Testis (tissue), 3 donors: ENCODE measurements around the gene SMARCA1. TPM values are rescaled to one million over a fixed set of nuclear protein-coding genes. Genes with fewer than 3 reads are reported as not detected.

Experiments
- DNase-seq: peaks from one replicate; pipeline ENCODE4 v3.0.0-alpha.2; 2019
- H3K27ac ChIP-seq, 2 donors: fragments of 200-600 bp; sonication (generic); one replicate each; pipeline ENCODE4 v1.5.1; 2019
- H3K27me3 ChIP-seq: fragments of 200-600 bp; sonication (generic); one replicate; pipeline ENCODE4 v1.5.1; 2019
- H3K36me3 ChIP-seq: fragments of 200-600 bp; sonication (generic); one replicate; pipeline ENCODE4 v1.5.1; 2017; ENCODE audit warnings: low read depth; ENCODE audit errors: missing control alignments
- H3K4me1 ChIP-seq: fragments of 200-600 bp; sonication (generic); one replicate; pipeline ENCODE4 v1.5.1; 2019
- H3K4me3 ChIP-seq, 2 donors: fragments of 200-600 bp; sonication (generic); one replicate each; pipeline ENCODE4 v1.5.1; 2017 to 2019
- H3K9me3 ChIP-seq: fragments of 200-600 bp; sonication (generic); one replicate; pipeline ENCODE4 v1.5.1; 2017
- POLR2A ChIP-seq: fragments of 450-650 bp; IDR thresholded peaks from one replicate; pipeline ENCODE4 v1.6.1; 2017; ENCODE audit warnings: antibody characterized with exemption, mild to moderate bottlenecking, moderate library complexity
- WGBS, 2 donors: methylation state at CpG; one replicate each; pipeline ENCODE4 v1.1.5; 2018; 5-methylcytosine and 5-hydroxymethylcytosine counted together
- intact Hi-C: fragments of 100-400 bp; cut with DNase I; formaldehyde crosslinking; loops from one replicate; pipeline ENCODE4 v1.15.1; 2023; ENCODE audit warnings: low total_unique reads
- polyA plus RNA-seq: library from polyadenylated mRNA; stranded (reverse); fragments of 350-450 nt; fragmentation: Illumina TruSeq; extraction: RNeasy Lipid Tissue Mini Kit (QIAGEN cat#74804); gene quantifications from one replicate; pipeline ENCODE4 v1.2.3, GENCODE V29; 2014; ENCODE audit warnings: low read depth, low replicate concordance; ENCODE audit not compliant: insufficient read depth
- total RNA-seq, 2 donors: library from RNA; depleted of rRNA; stranded (reverse); fragments of >200 nt; gene quantifications; one replicate each; pipeline ENCODE4 v1.2.3, GENCODE V29; 2016
- TF ChIP-seq, protein P1 (sequence below), 3 experiments: fragments of 450-650 bp in 2 of 3; fragments of 200-600 bp in 1 of 3; sonication (generic) in 1 of 3; IDR thresholded peaks; one replicate each; pipeline ENCODE4 v1.5.1; 2016 to 2019; ENCODE audit warnings: antibody characterized with exemption in 3 of 3, mild to moderate bottlenecking in 2 of 3, moderate library complexity in 1 of 3

Gene SMARCA1
- total and polyA plus RNA-seq, 3 donors from 2014 or later, result 79.2 to 208 (median 190) TPM

- no peaks in the 10 kb centered on the region for H3K9me3 ChIP-seq
- 77 to 85% methylated on average over 3 of the region's 3 CpGs for WGBS, 2 donors
- no peaks in the 10 kb centered on the region for H3K27me3 ChIP-seq
- intact Hi-C loops, result no loop called here
- H3K4me3 ChIP-seq, result no peak overlapping the region
- DNase-seq, result no peak
- no peak for TF ChIP-seq POLR2A
- TF ChIP-seq, protein P1, sequence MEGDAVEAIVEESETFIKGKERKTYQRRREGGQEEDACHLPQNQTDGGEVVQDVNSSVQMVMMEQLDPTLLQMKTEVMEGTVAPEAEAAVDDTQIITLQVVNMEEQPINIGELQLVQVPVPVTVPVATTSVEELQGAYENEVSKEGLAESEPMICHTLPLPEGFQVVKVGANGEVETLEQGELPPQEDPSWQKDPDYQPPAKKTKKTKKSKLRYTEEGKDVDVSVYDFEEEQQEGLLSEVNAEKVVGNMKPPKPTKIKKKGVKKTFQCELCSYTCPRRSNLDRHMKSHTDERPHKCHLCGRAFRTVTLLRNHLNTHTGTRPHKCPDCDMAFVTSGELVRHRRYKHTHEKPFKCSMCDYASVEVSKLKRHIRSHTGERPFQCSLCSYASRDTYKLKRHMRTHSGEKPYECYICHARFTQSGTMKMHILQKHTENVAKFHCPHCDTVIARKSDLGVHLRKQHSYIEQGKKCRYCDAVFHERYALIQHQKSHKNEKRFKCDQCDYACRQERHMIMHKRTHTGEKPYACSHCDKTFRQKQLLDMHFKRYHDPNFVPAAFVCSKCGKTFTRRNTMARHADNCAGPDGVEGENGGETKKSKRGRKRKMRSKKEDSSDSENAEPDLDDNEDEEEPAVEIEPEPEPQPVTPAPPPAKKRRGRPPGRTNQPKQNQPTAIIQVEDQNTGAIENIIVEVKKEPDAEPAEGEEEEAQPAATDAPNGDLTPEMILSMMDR (IDR thresholded peaks at IDR 0.05), result no peak
- H3K36me3 ChIP-seq, result no peaks in the 10 kb centered on the region
- H3K4me1 ChIP-seq, result no peaks in the 10 kb centered on the region
- H3K27ac ChIP-seq, result no peak overlapping the region
Observed at GRCh38 chrX:129524250-129524850, 1.1 kb upstream of the SMARCA1 start.

DNA sequence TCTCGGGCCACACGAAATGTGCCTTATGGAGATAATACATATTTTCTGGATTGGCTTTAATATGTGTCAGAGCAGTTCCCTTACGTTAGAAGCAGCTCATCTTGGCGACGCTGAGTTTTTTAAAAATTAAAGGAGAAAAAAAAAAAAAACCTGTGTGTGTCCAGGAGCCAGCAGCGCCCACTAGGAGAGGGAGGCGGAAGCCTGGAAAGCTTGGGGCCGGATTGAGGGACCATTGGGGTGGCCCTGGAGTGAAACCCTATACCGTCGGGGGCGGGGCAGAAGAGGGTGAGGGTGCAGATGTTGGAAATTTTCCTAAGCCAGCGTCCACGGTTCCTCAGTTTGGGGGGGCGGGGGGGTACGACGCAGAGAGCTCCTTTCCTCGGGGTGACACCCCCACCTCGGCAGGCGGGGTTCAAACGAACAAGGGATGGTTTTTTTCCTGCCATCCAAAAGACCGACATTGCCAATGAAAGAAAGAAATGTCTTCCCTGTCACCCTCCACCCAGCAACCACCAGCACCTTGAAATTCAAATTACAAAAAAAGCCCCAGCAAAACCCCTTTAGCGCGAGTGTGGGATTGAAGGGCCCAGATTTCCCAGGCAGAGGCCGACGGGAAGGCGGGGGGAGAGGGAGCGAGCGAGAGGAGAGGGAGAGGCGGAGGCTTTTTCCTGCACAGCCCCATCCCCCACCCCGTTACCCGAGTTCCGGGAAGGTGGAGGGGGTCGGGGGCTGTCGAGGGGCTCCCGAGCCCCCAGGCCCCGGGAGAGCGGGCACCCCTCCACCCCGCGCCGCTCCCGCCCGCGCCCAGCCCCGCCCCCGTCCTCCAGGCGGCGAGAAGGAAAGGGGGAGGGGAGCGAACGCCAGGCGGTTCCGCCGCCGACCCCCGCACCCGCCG, 859 bp downstream of the SMARCA1 start:
- H3K36me3 ChIP-seq, result no peaks in the 10 kb centered on the region
- 2% methylated on average over 7 to 45 of the region's 56 CpGs for WGBS, 2 donors
- no peaks in the 10 kb centered on the region for H3K9me3 ChIP-seq
- no peaks in the 10 kb centered on the region for H3K27me3 ChIP-seq
- TF ChIP-seq POLR2A, result no peak
- TF ChIP-seq, protein P1 (IDR thresholded peaks at IDR 0.05), result no peak
- DNase-seq, result peak; percentile 68
- no peaks in the 10 kb centered on the region for H3K4me1 ChIP-seq
- H3K27ac ChIP-seq, result peak overlapping the region; percentile 94 to 97
- intact Hi-C loops, result no loop called here
- H3K4me3 ChIP-seq, result peak overlapping the region; percentile 74 to 93

DNA sequence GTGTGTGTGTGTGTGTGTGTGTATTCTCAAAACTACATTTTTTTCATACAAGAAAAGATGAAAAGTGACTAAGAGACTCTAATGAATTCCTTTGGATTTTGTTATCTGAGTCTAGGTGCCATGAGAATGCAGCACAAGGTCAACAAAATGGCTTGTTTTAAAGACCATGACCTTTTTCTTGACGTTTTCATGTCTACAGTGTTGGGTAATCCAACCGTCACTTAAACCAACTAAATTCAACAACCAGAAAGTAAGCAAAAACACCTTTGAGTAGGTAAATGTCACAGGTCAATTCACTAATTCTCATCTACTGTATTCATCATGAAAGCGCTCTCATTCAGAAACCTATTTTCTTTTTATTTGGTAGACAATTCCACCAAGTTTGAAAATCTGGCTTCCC, 3.1 kb downstream of the SMARCA1 start:
- DNase-seq, result no peak
- Histone ChIP-seq H3K27me3 (no peaks in the 10 kb centered on the region), H3K9me3 (no peaks in the 10 kb centered on the region), H3K36me3 (no peaks in the 10 kb centered on the region), H3K4me3 (peak overlapping the region in 1 of 2 donors; percentile 10), H3K27ac (peak overlapping the region in 1 of 2 donors; percentile 14), H3K4me1 (no peaks in the 10 kb centered on the region)
- WGBS, 2 donors, result 27 to 40% methylated on average over 3 of the region's 3 CpGs
- no peak for TF ChIP-seq POLR2A
- TF ChIP-seq, protein P1 (IDR thresholded peaks at IDR 0.05), result no peak
- intact Hi-C loops, result no loop called here

DNA sequence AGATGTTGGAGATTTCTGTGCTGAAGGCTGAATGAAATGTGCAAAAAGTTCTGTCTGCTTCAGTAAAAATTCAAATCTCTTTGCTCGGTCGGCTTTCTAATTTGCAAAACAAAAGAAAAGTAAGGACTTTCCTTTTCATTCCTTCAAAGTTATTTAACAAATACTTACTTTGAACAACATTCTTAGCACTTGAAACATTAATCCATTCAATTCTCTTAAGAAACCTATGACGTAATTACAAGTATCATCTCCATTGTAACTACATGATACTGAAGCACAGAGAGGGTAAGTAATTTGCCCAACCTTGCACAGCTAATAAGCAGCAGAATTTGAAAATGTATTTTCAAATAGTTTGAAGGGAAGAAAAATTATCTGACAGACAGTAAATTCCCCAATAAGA, 6.9 kb downstream of the SMARCA1 start:
- H3K36me3 ChIP-seq, result no peaks in the 10 kb centered on the region
- intact Hi-C loops, result no loop called here
- no peaks in the 10 kb centered on the region for H3K9me3 ChIP-seq
- 56 to 62% methylated on average over 3 of the region's 3 CpGs for WGBS, 2 donors
- H3K4me1 ChIP-seq, result no peaks in the 10 kb centered on the region
- no peaks in the 10 kb centered on the region for H3K27me3 ChIP-seq
- TF ChIP-seq POLR2A, result no peak
- TF ChIP-seq, protein P1 (IDR thresholded peaks at IDR 0.05), result no peak
- no peak overlapping the region for H3K27ac ChIP-seq
- DNase-seq, result no peak
- H3K4me3 ChIP-seq, result no peak overlapping the region
